GM12874 (cell line): ENCODE results near the gene DOCK8.

Source experiments
- TF ChIP-seq, protein P1 (sequence below): IDR thresholded peaks from 2 replicates; pipeline ENCODE4 v1.5.1; 2011; ENCODE audit warnings: low read depth, mild to moderate bottlenecking, control low read depth, low read length, moderate library complexity; ENCODE audit not compliant: insufficient read depth

DOCK8 gene

DNA sequence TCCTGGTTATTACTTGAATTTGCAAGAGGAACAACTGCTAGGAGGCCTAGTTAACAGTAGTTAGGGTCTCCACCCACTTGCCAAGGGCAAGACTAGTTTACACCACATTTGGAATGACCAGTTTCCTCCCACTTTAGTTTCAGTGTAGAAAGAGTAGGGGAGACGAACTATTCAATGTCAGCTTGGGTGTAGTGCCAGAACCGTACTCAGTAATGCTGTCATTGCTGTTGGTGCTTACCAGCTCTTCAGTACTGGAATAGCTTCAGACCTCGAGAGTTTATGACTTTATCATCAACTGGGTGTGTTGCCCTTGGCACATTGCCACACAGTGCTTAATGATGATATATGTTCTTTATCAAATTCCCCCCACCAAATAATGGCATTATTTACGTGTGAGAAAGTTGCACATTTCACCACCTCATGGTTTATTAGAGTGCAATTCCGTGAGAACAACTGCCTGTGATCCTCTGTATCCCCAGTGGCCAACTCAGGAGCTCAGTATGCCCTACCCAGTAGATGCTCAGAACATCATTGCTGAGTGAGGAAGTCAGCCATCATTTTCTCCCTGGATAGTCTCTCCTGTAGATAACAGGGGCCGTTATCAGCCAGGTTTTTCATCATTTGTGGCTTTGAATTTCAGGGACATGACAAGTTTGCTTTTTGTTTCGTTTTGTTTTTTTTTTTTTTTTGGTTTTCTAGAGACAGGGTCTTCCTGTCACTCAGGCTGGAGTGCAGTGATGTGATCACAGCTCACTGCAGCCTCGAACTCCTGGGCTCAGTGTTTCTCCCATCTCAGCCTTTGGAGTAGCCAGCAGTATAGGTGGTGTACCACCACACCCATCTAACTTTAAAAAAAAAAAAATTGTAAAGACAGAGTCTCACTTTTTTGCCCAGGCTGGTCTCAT, 67.3 kb downstream of the DOCK8 start:
- TF ChIP-seq, protein P1, sequence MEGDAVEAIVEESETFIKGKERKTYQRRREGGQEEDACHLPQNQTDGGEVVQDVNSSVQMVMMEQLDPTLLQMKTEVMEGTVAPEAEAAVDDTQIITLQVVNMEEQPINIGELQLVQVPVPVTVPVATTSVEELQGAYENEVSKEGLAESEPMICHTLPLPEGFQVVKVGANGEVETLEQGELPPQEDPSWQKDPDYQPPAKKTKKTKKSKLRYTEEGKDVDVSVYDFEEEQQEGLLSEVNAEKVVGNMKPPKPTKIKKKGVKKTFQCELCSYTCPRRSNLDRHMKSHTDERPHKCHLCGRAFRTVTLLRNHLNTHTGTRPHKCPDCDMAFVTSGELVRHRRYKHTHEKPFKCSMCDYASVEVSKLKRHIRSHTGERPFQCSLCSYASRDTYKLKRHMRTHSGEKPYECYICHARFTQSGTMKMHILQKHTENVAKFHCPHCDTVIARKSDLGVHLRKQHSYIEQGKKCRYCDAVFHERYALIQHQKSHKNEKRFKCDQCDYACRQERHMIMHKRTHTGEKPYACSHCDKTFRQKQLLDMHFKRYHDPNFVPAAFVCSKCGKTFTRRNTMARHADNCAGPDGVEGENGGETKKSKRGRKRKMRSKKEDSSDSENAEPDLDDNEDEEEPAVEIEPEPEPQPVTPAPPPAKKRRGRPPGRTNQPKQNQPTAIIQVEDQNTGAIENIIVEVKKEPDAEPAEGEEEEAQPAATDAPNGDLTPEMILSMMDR: no peak

DNA sequence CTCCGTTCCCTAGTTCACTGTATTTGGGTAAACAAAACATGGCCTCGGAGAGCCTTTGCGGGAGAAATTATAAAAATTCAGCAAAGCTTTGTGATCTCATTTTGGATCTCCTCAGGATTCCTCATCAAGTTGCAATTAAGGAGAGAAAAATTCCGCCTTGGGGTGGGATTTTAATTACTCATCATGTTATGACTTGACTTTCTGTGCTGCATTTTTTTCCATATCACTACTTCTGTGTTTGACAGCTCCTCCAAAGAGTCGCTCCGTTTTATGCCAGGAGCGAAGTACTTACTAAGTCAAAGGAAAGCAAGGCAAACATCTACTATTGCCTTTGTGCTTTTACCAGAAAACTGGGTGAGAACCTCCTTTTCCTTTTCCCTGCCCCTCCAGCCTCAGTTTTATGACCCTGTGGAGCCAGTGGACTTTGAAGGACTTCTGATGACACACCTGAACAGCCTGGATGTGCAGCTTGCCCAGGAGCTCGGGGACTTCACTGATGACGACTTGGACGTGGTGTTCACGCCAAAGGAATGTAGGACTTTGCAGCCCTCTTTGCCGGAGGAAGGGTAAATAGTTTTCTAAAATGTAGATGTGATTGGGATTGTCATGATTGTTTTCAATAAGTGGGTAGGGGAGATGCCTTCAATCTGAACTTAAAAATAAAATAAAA, 71.5 kb downstream of the DOCK8 start:
- TF ChIP-seq, protein P1: no peak

DNA sequence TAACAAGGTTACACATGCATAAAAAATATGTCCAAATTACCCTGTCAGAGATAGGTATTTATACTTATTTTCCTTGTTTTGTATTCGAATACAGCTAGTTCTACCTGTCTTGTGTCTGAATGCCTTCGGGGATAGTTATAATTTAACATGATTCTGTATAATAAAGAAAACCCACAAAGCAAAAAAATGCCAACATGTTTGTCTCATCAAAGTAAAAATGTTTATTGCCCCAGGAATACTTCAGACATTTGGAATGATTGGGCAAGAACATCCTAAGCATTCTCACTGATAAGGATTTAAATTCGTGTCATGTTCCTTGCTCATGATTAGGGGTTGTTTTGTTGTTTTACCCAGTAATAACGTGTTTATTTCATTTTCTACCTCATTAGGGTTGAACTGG, 74.5 kb downstream of the DOCK8 start:
- TF ChIP-seq, protein P1: no peak

DNA sequence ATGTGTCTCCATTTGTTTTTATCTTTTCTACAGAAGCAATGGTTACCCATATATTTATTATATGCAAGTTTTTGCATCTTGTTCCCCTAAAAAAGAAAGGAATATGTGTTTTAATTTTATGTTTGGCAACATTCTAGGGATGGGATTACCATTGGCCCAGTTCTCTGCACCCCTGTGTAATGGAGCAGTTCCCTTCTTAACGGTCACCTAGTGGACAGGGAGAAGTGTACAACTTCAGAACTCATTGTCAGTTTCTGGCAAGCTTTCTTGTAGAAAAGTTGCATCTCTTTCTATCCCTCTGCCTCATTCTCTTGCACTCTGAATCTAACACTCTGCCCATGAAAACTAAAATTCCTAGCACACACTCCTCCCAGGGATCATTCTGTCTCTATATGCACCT, 78.2 kb downstream of the DOCK8 start:
- TF ChIP-seq, protein P1: no peak

DNA sequence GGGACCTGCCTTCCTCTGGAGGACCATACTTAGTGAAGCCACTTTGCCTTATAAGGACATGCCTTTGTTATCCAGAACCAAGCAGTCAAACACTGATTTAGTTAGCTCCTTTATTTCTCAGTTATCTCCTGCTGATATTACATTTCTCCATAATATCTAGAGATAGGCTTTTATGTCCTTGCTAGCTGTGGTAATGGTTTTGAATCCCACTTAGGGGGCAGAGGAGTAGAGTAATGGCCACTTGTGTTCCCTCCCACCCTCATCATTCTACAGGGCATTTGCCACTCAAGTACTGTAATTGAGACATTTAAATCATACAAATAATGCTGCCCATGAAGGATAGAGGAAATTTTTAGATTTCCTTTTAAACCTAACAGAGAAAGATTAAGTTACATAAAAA, 80.9 kb downstream of the DOCK8 start:
- TF ChIP-seq, protein P1: no peak

DNA sequence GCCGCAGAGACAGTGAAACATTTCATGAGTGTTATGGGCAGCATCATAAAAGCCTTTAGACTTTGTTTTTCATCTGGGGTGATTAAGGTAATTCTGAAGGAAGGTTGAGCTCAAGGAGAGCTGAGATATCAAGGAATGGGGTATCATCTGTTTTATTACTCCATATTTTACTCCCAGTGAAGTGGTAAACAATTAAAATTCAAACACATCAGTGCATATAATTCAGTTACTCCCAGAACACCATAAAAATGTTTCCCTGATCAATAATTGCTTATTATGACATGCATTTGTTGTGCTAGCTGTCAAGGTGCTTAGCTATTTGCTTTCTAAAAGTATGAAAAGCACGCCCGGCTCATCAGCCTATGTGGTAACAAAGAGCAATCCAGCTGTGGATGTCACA, 81.7 kb downstream of the DOCK8 start:
- TF ChIP-seq, protein P1: no peak

DNA sequence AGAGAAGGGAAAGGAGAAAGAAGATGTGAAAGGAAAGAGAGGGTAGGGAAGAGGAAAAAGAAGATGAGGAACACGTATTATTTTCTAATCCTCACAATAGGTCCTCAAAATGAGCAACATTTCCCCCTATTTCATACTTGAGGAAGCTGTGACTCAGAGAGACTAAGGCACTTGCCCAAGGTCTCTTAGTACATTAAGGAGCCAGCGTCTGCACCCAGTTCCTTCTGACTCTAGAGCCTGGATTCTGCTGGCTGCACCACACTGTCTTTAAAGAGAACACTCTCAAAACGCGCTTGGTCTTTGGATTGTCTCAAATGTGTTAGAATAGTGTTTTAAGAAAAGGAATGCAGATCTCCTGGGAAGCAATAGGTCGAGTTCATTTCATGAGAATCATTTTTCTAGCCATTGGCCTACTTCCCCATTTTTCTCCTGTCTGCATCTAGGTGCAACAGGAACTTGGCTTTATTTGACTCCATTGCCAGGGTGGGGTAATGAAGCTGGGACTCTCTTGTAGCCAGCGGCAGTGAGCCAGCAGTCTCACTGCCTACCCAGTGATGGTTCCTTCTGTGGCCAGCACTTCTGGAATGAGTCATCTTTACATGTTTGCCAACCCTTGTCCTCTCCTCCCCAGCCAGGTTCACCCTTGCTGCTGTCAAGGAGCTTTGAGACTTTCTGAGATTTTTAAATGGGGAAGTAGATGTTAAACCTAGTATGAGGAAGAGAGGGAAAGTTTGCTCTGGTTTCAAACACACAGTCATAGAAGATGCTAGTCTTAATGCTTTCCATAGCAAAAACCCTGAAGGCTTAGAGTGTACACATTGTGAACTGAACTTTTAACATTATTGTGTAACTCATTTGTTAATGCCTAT, 82.7 kb downstream of the DOCK8 start:
- TF ChIP-seq, protein P1: no peak
